ENCODE results near the gene BBS1. TPM values are rescaled to one million over a fixed set of nuclear protein-coding genes. Genes with fewer than 3 reads are reported as not detected.

Gene BBS1
- total RNA-seq, 1 experiment from 2014 or later, result 28.4 TPM

- H3K27me3 ChIP-seq (ENCODE audit: low read length), result no peaks in the 10 kb centered on the region
- no peak overlapping the region for H2AFZ ChIP-seq (ENCODE audit: low read length)
- CTCF ChIA-PET, result no interaction called here
- H3K4me1 ChIP-seq (ENCODE audit: insufficient read depth, low read length), result peaks cover 6% of the 10 kb centered on the region; the same call in 1 of the 2 replicates
- H3K27ac ChIP-seq (ENCODE audit: low read length), result no peak overlapping the region
- H3F3A ChIP-seq (ENCODE audit: low read length, unreplicated experiment), result no peaks in the 10 kb centered on the region
- POLR2A ChIA-PET (ENCODE audit: unreplicated experiment), result no interaction called here
- BruUV-seq (replicated peaks), result TSS peak; percentile 51
- no peak overlapping the region for H3K9ac ChIP-seq (ENCODE audit: low read length)
- DNase-seq (no peak), ATAC-seq (no peak)
- H4K20me1 ChIP-seq (ENCODE audit: low read length), result no peaks in the 10 kb centered on the region
- no peaks in the 10 kb centered on the region for H3K79me2 ChIP-seq (ENCODE audit: low read length)
- no peaks in the 10 kb centered on the region for H3K36me3 ChIP-seq (ENCODE audit: low read depth, low read length)
- peak overlapping the region; percentile 56; the same call in 1 of the 2 replicates for H3K4me3 ChIP-seq (ENCODE audit: low read length)
- peak overlapping the region; percentile 76 for H3K4me2 ChIP-seq (ENCODE audit: low read length)
- no peaks in the 10 kb centered on the region for H3K9me2 ChIP-seq (replicated peaks; ENCODE audit: low read length)
- intact Hi-C loops (cut with micrococcal nuclease), result no loop called here
- TF ChIP-seq, protein P1, sequence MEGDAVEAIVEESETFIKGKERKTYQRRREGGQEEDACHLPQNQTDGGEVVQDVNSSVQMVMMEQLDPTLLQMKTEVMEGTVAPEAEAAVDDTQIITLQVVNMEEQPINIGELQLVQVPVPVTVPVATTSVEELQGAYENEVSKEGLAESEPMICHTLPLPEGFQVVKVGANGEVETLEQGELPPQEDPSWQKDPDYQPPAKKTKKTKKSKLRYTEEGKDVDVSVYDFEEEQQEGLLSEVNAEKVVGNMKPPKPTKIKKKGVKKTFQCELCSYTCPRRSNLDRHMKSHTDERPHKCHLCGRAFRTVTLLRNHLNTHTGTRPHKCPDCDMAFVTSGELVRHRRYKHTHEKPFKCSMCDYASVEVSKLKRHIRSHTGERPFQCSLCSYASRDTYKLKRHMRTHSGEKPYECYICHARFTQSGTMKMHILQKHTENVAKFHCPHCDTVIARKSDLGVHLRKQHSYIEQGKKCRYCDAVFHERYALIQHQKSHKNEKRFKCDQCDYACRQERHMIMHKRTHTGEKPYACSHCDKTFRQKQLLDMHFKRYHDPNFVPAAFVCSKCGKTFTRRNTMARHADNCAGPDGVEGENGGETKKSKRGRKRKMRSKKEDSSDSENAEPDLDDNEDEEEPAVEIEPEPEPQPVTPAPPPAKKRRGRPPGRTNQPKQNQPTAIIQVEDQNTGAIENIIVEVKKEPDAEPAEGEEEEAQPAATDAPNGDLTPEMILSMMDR (conservative IDR thresholded peaks at IDR 0.05; ENCODE audit: low read depth, low read length), result no peak
- TF ChIP-seq EZH2phosphoT487 (IDR thresholded peaks at IDR 0.05; ENCODE audit: borderline replicate concordance, low read length), result no peak
- no peaks in the 10 kb centered on the region for H3K9me3 ChIP-seq (ENCODE audit: low read length)
Observed at GRCh38 chr11:66567787-66568123, 57.3 kb downstream of the BBS1 start.

DNA sequence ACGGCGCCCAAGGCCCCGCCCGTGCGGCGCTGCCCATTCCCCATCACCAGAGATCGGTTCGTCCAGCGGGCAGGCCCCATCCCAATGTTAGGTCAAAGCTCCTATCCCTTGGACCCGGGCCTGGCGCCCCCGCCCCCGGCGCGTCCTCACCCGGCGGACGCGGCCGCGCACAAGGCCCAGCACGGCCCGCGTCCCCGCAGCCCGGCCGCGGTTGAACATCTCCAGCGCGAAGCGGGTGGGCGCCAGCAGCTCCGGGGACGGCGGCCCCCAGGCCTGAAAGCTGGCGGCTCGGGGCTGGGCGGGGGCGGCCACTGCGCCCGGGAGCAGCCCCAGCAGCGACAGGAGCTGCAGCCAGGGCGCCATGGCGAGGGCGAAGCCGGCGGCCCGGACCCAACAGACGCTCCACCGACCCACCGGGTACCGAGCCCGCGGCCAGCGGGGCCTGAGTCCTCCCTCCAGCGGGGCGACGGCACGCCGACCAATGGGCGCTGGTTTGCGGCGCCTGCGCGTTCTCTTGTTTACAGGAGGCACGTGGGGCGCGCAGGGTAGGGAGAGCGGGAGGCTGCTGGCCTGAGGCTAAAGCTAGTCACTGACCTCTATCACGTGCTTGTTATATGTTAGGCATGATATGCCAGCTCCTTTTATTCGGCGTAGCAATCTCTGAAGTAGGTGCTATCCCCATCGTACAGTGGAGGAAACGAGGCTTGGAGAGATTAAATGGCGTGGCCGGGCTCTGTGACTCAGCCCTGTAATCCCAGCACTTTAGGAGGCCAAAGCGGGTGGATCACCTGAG, 57.9 kb downstream of the BBS1 start, which contains the start of gene CTSF:
CTSF (minus strand) TSS at position 483 of the 793 bp plus-strand sequence; CDS start at position 363, 120 bp downstream.
- no TSS peak for BruUV-seq (replicated peaks)
- no peaks in the 10 kb centered on the region for H3K79me2 ChIP-seq (ENCODE audit: low read length)
- TF ChIP-seq EZH2phosphoT487 (IDR thresholded peaks at IDR 0.05; ENCODE audit: borderline replicate concordance, low read length), result no peak
- TF ChIP-seq, protein P1 (conservative IDR thresholded peaks at IDR 0.05; ENCODE audit: low read depth, low read length), result no peak
- TF ChIP-seq EZH2 (IDR thresholded peaks at IDR 0.05; ENCODE audit: low read length, unreplicated experiment), result no peak
- DNase-seq (peak; percentile 58), ATAC-seq (peak; percentile 93)
- peak within 1 kb of the TSS; percentile 85 for H2AFZ ChIP-seq (ENCODE audit: low read length)
- no peak within 1 kb of the TSS for H3K27ac ChIP-seq (ENCODE audit: low read length)
- ChIA-PET CTCF (interaction anchor here (0.6 kb wide), 1 partner anchor 110 kb away, joined by 3 read pairs; no protein-coding TSS in a partner anchor), POLR2A (ENCODE audit: unreplicated experiment) (no interaction called here)
- H3K9me3 ChIP-seq (ENCODE audit: low read length), result no peaks in the 10 kb centered on the region
- H3K36me3 ChIP-seq (ENCODE audit: low read depth, low read length), result no peaks in the 10 kb centered on the region
- peak within 1 kb of the TSS; percentile 56 for H3K4me3 ChIP-seq (ENCODE audit: low read length)
- no peaks in the 10 kb centered on the region for H3F3A ChIP-seq (ENCODE audit: low read length, unreplicated experiment)
- peak within 1 kb of the TSS; percentile 76 for H3K4me2 ChIP-seq (ENCODE audit: low read length)
- no peaks in the 10 kb centered on the region for H3K27me3 ChIP-seq (ENCODE audit: low read length)
- no peaks in the 10 kb centered on the region for H3K9me2 ChIP-seq (replicated peaks; ENCODE audit: low read length)
- peaks cover 6% of the 10 kb centered on the region; the same call in 1 of the 2 replicates for H3K4me1 ChIP-seq (ENCODE audit: insufficient read depth, low read length)
- H4K20me1 ChIP-seq (ENCODE audit: low read length), result no peaks in the 10 kb centered on the region
- no peak within 1 kb of the TSS for H3K9ac ChIP-seq (ENCODE audit: low read length)
- intact Hi-C loops (cut with micrococcal nuclease), result no loop called here

DNA sequence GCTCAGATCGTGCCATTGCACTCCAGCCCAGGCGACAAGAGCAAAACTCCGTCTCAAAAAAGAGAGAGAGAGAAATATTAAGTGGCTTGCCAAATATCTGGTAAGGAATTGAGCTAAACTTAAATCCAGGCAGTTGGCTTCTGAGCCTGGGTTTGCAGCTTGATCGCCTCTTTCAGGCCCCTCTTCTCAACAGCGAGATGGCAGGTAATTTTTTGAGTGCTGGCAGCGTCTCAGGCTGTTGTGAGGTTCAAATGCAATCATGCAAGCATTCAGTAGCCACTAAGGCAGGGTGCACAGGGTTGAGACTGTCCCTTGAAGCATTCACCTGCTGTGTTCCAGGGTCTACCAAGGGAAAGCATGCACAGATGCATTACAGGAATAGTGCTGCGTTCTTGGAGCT, 58.6 kb downstream of the BBS1 start:
- intact Hi-C loops (cut with micrococcal nuclease), result no loop called here
- Histone ChIP-seq H3K9me3 (ENCODE audit: low read length) (no peaks in the 10 kb centered on the region), H3K27me3 (ENCODE audit: low read length) (no peaks in the 10 kb centered on the region), H3F3A (ENCODE audit: low read length, unreplicated experiment) (no peaks in the 10 kb centered on the region), H3K27ac (ENCODE audit: low read length) (no peak overlapping the region), H3K9me2 (replicated peaks; ENCODE audit: low read length) (no peaks in the 10 kb centered on the region), H3K36me3 (ENCODE audit: low read depth, low read length) (no peaks in the 10 kb centered on the region), H3K79me2 (ENCODE audit: low read length) (no peaks in the 10 kb centered on the region), H3K4me3 (ENCODE audit: low read length) (no peak overlapping the region), H2AFZ (ENCODE audit: low read length) (peak overlapping the region; percentile 85; the same call in 1 of the 2 replicates), H3K4me2 (ENCODE audit: low read length) (no peak overlapping the region), H3K9ac (ENCODE audit: low read length) (no peak overlapping the region), H3K4me1 (ENCODE audit: insufficient read depth, low read length) (peaks cover 6% of the 10 kb centered on the region; the same call in 1 of the 2 replicates), H4K20me1 (ENCODE audit: low read length) (no peaks in the 10 kb centered on the region)
- POLR2A ChIA-PET (ENCODE audit: unreplicated experiment), result interaction anchor here (0.6 kb wide), 1 partner anchor 23 kb away, joined by 3 read pairs; no protein-coding TSS in a partner anchor
- BruUV-seq (replicated peaks), result no TSS peak
- DNase-seq (no peak), ATAC-seq (no peak)
- TF ChIP-seq EZH2 (IDR thresholded peaks at IDR 0.05; ENCODE audit: low read length, unreplicated experiment) (no peak), EZH2phosphoT487 (IDR thresholded peaks at IDR 0.05; ENCODE audit: borderline replicate concordance, low read length) (no peak)
- TF ChIP-seq, protein P1 (conservative IDR thresholded peaks at IDR 0.05; ENCODE audit: low read depth, low read length), result no peak
- CTCF ChIA-PET, result interaction anchor here (0.6 kb wide), 1 partner anchor 110 kb away, joined by 3 read pairs; no protein-coding TSS in a partner anchor

All from PC-3 (cell line).